IPS-NIHi7 (cell line): ENCODE data around the gene PUM1.
"Not testable (repeated sequence)": the region's sequence is repeated elsewhere in the genome, so short reads cannot be mapped to it uniquely, and the experiment has no call there.

Source experiments
- DNase-seq: peaks from one replicate; pipeline ENCODE4 v3.0.0; 2012; ENCODE audit warnings: mixed read lengths; ENCODE audit errors: extremely low spot score

Gene PUM1

DNA sequence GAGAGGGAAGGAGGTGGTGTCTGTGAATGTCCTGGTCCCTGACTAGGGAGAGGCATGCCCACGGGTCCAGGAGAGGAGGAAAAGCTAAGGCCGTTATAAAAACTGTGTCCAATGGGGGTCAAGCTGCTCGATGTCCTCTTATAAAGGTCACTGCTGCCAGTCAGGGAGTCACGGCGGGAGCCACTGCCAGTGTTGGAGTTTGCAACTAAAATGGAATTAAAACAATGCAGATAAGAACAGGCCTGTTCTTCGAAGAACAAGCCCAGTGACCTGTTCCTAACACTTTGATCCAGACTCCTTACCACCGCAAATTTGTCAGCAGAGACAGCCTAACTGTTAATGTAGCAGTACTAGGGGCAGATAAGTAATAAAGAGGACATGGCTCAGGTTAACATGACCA lies 100.8 kb downstream of the PUM1 start:
- no peak for DNase-seq

DNA sequence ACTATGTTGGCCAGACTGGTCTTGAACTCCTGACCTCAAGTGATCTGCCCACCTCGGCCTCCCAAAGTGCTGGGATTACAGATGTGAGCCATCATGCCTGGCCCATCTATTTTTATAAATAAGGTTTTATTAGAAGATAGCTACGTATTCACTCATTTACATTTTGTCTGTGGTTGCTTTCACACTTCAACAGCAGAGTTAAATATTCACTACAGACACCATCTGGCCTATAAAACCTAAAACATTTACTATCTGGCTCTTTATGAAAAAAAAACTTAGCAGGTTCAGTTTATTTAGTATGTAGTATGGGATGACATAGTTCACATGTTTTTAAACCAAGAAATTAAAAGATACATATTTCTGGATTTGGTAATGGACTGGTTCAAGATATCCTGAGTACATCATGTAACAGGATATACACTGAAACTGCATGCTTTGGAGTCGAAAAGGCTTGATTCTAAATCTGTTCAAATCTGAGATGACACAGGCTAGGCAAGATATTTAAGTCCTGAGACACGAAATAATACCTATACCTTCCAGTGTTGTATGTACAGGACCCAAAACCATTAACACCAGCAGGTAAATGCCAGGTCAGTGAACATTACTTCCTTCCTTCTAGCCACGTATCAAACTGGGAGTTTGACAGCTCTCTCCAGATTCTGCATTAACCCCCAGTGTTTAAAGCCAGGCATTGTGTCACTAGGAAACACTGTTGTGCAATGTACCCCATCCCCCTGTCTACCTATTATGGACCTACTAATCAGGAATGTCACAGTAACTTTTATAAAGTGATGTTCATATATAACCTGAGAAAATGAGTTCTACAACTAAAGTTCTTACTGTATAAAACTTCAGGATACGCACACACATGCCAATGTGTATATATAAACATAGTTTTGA lies 102.7 kb downstream of the PUM1 start:
- DNase-seq = no peak

DNA sequence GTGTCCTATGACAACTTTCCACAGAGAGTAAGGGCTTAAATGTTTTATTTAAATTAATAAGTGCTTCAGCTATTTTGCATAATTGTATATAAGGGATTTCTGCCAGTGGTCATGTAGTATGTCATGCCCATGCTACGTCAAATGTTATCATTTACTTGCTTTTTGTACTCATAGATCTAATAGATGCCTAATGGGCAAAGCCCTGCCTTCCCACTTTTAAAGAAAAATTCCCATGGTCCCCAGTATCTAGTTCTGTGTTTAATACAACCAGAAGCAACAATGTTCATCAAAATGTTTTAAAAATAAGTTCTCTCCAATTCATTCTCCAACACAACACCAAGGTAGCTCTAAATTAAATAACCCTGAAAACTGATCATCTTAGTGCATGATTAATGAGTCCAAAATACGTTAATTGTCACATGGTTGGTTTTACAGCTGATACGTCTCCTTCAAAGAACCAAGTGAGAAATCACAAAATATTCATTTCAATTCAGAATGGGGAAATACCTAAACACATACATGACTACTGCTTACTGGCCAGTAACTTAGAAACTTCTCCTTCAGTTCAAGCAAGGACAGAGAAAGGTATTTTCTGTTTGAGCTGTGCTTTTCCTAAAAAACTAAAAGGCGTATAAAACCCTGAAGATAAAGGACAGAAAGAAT lies 107.8 kb downstream of the PUM1 start:
- DNase-seq = no peak

DNA sequence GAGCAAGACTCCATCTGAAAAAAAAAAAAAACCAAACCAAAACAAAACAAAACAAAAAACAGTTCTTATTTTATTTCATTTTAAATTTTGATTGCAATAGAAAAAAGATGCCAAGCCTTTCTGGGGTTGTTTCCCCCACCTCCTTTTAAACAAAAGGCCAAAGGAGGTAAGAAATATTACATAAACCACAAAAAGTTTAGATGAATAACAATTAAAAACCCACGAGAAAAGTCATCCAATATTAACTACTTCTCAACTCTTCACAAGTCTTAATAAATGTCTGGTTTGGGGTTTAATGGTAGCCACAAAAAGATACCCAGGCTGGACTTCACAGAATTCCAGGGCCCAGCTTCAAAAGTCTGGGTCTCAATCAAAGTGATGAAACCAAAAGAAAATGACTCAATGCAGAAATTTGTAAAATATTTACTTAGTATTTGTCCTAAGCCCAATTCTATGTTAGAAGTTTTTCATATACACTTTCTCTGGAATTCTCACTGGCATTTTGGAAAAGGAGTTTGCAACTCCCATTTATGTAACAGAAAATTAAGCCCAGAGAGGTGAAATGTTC lies 110.0 kb downstream of the PUM1 start:
- DNase-seq = no peak

DNA sequence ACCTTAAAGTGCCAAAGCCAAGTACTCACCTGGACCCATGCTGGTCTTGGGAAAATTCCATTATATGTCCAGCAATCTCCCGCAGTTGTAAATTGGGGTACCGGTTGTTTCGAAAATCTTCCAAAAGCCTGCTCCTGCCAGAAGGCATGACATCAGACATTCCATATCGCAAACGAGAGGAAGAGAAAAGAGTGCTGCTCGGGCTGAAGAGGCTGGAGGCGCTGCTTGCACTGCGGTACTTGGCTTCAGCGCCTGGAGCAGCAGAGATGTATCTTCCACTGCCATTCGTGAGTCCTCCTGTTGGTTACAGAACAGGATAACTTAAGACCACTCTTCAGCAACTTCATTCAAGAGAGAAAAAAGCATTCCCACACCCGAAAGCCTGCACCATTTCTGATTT lies 111.8 kb downstream of the PUM1 start:
- no peak for DNase-seq

DNA sequence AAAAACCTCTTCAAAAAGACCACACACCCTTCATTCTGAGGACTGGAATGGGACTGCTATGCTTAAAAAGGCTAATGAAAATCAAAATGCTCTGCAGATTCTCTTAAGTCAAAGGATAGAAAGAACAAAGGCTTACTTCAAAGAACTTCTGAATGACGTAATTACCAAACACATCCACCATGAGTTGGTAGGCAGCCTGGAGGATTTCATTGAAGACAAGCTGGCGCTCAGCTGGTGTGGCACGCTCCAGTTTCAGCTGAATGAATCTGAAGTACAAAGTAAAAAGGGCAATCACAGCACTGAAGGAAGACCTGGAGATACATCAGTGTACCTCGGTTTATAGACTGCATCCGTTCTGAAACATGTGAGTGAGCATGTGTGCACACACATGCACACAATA lies 113.4 kb downstream of the PUM1 start:
- DNase-seq = no peak

DNA sequence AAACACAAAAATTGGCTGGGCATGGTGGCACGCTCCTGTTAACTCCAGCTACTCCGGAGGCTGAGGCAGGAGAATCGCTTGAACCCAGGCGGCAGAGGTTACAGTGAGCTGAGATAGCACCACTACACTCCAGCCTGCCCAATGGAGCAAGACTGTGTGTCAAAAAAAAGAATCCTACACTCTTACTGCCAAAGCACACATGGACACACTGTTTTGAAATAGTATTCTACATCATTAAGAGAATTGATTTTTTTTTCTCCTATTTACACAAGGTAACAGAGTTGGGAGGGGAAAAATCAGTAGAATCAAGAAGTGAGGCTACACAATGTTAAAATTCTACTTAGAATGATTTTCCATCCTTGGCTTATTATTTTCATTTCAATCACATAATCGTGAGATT lies 114.8 kb downstream of the PUM1 start:
- no peak for DNase-seq

DNA sequence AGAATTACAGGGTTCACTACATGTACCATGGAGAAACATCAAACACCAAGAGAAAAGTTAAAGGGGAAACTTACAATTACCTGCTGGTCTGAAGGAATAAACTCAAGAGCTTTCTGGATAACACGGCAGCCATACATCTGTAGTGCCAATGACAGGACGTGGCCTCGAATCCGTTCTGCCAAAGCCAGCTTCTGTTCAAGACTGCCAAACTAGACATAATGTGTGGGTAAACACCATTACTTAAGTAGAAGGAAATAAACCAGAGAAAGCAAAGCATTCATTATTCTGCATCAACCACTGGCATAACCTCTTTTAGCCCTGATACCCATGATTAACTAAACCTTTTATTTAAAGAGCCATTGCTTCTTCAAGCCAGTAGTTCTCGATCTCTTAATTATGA lies 115.5 kb downstream of the PUM1 start:
- DNase-seq = no peak

DNA sequence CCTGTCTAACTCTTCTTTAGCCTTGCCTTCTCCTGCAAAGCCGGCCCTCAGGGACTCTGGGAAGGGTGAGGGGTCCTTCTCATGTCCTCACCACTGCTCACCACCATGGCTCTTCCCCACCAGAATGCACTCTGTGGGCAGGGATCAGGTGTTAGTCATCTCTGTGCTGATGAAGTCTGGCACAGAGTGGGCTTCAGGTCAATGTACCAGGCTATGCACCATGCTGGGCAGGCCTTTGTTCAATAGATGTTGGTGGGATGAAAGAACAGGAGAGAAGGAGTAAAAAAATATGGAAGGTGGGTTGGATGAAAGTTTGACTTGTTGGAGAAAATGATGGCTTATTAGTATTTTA lies 116.1 kb downstream of the PUM1 start:
- not testable (repeated sequence) for DNase-seq

DNA sequence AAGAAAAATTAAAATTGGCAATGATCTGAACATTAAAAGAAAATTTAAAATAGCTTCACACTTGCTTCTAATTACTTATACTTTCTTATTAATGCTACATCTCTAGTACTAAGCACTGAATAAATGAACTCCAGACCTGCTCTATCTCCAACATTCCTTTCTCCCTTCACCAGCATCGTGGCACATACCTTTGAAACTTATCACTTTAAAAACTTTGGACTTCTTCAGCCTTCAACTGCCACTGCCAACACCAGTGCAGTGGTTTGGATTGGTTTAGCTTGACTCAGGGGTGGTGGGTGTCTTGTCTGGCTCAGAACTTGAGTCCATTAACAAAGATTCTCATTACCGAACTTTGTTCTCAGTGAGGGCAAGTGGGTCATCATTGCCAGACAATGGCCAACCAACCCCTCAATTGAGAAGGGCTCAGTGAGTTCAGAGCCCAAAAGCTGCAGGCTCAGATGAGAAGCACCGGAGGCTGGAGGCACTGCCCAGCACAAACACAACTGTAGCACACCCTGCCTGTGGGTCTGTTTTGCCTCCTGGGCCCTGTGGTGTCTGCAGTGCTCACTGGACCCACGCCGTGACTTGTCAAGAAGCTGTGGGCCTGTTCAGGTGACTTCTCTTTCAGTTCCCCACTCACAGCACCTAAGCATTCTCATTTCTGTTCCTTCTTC lies 116.6 kb downstream of the PUM1 start:
- DNase-seq = not testable (repeated sequence)

DNA sequence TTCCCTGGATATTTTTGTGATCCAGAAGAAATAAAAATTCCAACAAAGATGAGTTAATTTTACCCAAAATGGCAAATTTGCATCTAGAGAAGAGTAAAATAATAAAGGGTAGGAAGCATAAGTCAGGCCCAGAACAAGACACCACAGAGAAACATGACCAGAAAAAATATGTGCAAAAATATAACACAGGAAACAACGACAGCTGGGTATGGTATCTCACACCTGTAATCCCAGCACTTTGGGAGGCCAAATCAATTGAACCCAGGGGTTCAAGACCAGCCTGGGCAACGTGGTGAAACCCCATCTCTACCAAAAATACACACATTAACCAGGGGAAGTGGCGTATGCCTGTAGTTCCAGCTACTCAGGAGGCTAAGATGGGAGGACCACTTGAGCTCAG lies 117.2 kb downstream of the PUM1 start:
- no peak for DNase-seq

DNA sequence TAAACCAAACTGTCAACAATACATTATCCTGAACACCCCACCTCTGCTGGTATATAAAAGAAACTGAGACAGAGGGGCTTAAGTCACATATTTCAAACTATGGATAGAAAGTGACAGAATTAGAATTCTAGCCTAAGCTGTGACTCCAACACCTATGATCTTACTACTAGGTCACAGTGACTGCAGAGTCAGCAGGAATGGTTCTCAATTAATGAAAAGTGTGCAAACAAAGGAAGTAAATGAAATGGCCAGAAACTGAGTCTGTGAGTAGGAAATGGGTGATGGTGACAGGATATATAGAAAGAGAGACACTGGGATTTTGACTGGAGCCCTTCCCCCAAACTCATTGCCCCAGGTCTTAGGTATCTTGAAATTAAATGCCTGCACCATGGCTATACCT lies 118.3 kb downstream of the PUM1 start:
- no peak for DNase-seq

DNA sequence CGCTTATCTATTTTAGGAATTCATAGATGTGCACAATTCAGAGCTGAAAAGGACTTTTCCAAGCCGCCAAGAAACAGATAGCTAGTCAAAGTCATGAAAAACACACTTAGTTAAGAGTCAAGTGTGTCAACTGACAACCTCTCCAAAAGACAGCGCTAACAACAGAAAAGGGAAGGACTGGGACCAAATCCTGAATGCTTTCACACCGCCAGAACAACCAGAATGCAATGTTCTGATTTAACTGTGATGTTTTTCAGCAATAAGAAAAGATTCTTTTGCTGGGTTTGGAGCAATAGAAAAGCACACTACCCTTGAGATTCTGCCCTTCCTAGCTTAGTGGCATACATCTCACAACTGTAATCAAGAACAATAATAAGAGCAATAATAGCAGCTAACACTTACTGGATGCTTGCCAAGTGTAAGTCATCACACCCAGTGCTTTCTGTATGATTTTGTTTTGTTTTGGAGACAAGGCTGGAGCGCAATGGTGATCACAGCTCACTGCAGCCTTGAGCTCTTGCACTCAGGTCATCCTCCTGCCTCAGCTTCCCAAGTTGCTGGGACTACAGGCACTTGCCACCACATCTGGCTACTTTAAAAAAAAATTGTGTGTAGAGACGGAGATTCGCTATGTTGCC lies 123.1 kb downstream of the PUM1 start:
- DNase-seq = no peak

DNA sequence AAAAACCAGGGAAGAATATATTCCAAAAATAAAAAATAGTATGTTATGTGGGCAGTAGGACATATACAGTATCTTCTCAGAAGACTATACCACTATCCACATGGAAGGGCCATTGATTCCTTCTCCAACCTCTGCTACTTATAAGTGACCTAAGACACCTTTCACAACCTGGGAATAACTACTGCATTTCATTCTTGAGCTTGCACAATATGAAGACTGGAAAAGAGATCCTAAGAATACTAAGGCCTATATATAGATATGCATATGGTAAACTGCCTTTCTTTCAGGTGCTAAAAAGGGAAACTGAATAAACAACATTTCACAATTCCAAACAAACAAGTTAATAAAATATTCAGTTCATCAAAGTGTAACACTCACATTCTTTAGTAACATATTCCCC lies 125.0 kb downstream of the PUM1 start:
- no peak for DNase-seq

DNA sequence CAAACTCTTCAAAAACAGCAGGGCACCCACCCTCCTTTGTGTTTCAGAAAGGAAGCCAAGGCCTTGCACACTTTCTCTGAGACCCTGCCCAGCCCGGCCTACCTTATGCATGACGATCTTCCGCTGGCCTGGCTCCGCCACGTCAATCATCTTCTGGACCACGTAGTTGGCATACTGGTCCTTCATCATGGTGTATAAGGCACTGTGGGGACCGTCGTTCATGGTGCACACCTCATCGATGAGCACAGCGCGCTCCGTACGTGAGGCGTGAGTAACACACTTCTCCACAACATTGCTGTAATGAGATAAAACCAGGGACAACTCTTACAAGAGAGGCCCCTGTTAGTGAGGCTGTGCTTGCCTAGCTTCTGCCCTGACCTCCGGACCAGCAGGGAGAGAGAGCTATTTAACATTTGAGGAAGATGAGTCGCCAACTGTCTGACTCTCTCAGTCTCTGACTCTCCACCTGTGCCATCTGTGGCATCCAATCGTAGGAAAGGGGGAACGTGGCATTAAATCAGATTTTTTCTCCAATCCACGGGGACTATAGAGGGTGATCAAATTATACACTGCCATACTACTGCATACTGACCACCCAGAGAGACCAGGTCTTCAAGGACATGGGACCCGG lies 128.9 kb downstream of the PUM1 start:
- no peak for DNase-seq

DNA sequence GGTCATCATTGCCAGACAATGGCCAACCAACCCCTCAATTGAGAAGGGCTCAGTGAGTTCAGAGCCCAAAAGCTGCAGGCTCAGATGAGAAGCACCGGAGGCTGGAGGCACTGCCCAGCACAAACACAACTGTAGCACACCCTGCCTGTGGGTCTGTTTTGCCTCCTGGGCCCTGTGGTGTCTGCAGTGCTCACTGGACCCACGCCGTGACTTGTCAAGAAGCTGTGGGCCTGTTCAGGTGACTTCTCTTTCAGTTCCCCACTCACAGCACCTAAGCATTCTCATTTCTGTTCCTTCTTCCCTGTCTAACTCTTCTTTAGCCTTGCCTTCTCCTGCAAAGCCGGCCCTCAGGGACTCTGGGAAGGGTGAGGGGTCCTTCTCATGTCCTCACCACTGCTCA lies 129.8 kb downstream of the PUM1 start:
- not testable (repeated sequence) for DNase-seq

DNA sequence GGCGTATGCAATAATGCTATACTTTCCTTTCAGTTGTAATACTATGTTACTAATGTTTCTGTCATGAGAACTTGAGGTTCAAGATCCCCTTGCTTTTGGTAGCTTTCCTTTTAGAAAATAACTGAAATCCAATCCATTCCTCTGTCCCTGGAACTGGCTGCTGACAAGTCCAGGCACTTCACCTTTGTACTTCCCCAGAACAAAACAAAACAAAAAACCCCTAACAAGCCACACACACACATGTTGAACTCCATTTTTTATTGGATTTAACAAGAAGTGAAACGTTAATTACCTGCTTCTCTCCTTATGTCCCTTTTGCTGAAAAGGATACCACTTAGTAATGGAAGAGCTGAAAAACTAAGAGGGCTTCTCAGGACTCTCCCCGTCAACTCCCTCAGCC lies 130.9 kb downstream of the PUM1 start:
- no peak for DNase-seq

DNA sequence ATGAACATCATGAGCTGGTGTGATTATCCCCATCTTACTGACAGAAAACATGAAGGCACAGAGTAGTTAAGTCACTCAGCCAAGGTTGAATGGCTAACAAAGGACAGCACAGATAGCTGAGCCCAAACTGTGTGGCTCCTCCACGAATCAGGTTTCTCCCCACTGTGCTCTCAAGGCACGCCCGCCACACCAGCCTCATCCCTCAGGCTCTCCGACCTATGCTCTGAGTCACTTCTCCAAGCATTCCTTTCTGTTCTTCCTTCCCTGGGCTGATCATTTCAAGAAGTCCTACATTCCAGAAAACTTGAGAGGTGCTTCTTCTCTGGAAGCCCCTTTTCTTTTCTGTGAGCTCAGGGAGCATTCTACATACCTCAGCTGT lies 131.7 kb downstream of the PUM1 start:
- peak; percentile 34 for DNase-seq

DNA sequence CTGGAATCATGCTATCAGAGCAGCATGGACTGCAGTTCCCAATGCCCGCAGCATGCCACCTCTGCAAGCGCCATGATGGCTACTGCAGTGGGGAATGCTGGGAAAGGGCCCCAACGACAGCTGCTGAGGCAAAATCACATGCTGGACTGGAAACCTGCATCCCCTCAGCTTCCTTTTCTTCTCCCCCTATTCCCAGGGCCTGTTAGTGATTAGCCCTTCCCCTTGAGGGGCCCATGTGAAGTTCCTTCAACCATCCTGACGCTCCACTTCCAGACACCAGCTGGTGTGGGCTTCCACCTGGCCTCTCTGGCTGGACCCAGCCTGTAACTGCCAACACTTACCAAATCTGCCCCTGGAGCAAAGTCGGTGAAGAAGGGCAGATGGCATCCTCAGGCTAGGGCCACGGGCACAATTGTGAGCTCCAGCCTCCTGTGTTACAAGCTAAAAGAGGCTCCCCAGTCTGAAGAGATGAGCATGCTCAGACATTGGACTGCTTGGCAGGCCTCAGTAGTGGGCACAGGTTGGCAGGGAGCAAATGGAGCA lies 134.8 kb downstream of the PUM1 start:
- no peak for DNase-seq

DNA sequence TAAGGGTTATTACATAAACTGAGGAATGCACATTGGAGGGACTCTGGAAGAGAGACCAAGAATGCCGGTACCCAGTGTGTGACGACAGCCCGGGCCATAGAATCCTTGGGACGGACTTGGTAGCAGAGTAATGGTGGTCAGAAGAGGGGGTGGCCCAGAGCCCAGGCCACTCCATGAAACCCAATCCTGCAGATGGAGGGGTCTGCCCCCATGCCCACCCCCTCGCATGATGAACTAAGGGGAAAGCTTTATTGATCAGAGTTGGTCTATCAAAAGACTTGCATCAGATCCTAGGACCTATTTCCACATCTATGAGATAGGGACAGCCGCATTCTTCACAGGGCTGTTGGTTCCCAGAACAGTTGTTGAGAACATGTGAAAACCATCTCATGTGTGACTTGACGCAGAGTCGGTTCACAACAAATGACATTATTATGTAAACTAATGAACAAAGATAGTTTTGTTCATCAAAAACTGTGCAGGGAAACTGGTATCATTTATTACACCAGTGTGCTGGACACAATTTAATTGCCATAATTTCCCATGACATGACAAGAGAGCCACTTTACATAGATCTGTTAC lies 135.5 kb downstream of the PUM1 start:
- DNase-seq = no peak
